Activated B cell treated with CpG ODN at 0.5 μM for 24 hours (primary cell): ENCODE measurements around the gene ANO1. TPM values are rescaled to one million over a fixed set of nuclear protein-coding genes. Genes with fewer than 3 reads are reported as not detected.
"Not testable (repeated sequence)": the region's sequence is repeated elsewhere in the genome, so short reads cannot be mapped to it uniquely, and the experiment has no call there.

ENCODE experiments used
- ATAC-seq: fragments of 200-7000 bp; cut with Tn5 transposase; one replicate; pipeline ENCODE4 v1.10.0; 2021; ENCODE audit warnings: low read depth, mild to moderate bottlenecking, moderate library complexity
- CTCF ChIA-PET: fragments of 350-600 bp; sonication (Branson Sonifier 250); formaldehyde crosslinking; loops from one replicate; lab custom pipeline; 2021; ENCODE audit warnings: antibody characterized with exemption; lab: Charles Lee
- POLR2A ChIA-PET: fragments of 350-600 bp; sonication (Branson Sonifier 250); formaldehyde crosslinking; loops from one replicate; lab custom pipeline; 2021; ENCODE audit warnings: antibody characterized with exemption; lab: Charles Lee
- DNase-seq: peaks from one replicate; pipeline ENCODE4 v3.0.0; 2022
- H3K27ac Mint-ChIP-seq: one replicate; pipeline ENCODE4 v1.8.0; 2020; ENCODE audit warnings: mixed read lengths
- H3K27me3 Mint-ChIP-seq: one replicate; pipeline ENCODE4 v1.8.0; 2021; ENCODE audit warnings: mixed read lengths
- H3K36me3 Mint-ChIP-seq: one replicate; pipeline ENCODE4 v1.8.0; 2021; ENCODE audit warnings: low read depth, mixed read lengths
- H3K4me1 Mint-ChIP-seq: one replicate; pipeline ENCODE4 v1.8.0; 2021; ENCODE audit warnings: mixed read lengths
- H3K4me3 Mint-ChIP-seq: one replicate; pipeline ENCODE4 v1.8.0; 2020; ENCODE audit warnings: mild to moderate bottlenecking, mixed read lengths
- H3K9me3 Mint-ChIP-seq: one replicate; pipeline ENCODE4 v1.8.0; 2020; ENCODE audit warnings: mixed read lengths
- CTCF ChIP-seq: fragments of 200-600 bp; IDR thresholded peaks from one replicate; pipeline ENCODE4 v1.8.0; 2022; ENCODE audit warnings: antibody characterized with exemption, mild to moderate bottlenecking
- intact Hi-C: fragments of 100-400 bp; cut with micrococcal nuclease; formaldehyde crosslinking; loops from one replicate; pipeline ENCODE4 v1.15.1; 2024
- total RNA-seq: library from RNA; stranded (reverse); gene quantifications from 2 replicates; pipeline ENCODE4 v1.2.3, GENCODE V29; 2022

Gene ANO1
- total RNA-seq, 1 donor from 2014 or later, result not detected

- POLR2A ChIA-PET, result no interaction called here
- intact Hi-C loops, result no loop called here
- CTCF ChIA-PET, result interaction anchor here (1.5 kb wide), 1 partner anchor 274 kb away, joined by 4 read pairs; no protein-coding TSS in a partner anchor
- no peaks in the 10 kb centered on the region for H3K9me3 Mint-ChIP-seq
- peaks cover 7% of the 10 kb centered on the region for H3K27me3 Mint-ChIP-seq
- H3K4me1 Mint-ChIP-seq, result peaks cover 3% of the 10 kb centered on the region
- H3K4me3 Mint-ChIP-seq, result no peak overlapping the region
- TF ChIP-seq CTCF, result no peak
- no peak for ATAC-seq
- H3K36me3 Mint-ChIP-seq, result no peaks in the 10 kb centered on the region
- no peak overlapping the region for H3K27ac Mint-ChIP-seq
- DNase-seq, result no peak
Measured at GRCh38 chr11:70192666-70193410, 114.7 kb downstream of the ANO1 start.

GRCh38 chr11:70193411-70194292, 115.5 kb downstream of the ANO1 start:
- intact Hi-C loops, result no loop called here
- POLR2A ChIA-PET, result no interaction called here
- ATAC-seq (no peak), DNase-seq (no peak)
- Mint-ChIP-seq H3K4me1 (peaks cover 3% of the 10 kb centered on the region), H3K27me3 (peaks cover 7% of the 10 kb centered on the region), H3K36me3 (no peaks in the 10 kb centered on the region), H3K9me3 (no peaks in the 10 kb centered on the region), H3K4me3 (no peak overlapping the region), H3K27ac (no peak overlapping the region)
- no peak for TF ChIP-seq CTCF
- CTCF ChIA-PET, result interaction anchor here (1.5 kb wide), 1 partner anchor 275 kb away, joined by 4 read pairs; no protein-coding TSS in a partner anchor

GRCh38 chr11:70194792-70195791, 117.0 kb downstream of the ANO1 start:
- H3K9me3 Mint-ChIP-seq, result no peaks in the 10 kb centered on the region
- ATAC-seq, result no peak
- H3K27me3 Mint-ChIP-seq, result peaks cover 7% of the 10 kb centered on the region

GRCh38 chr11:70200212-70200844, 122.2 kb downstream of the ANO1 start:
- DNase-seq (no peak), ATAC-seq (no peak)
- H3K4me1 Mint-ChIP-seq, result peaks cover 24% of the 10 kb centered on the region
- no peak overlapping the region for H3K4me3 Mint-ChIP-seq
- POLR2A ChIA-PET, result interaction anchor here (0.6 kb wide), 1 partner anchor 70 kb away, joined by 3 read pairs; no protein-coding TSS in a partner anchor
- peaks cover 12% of the 10 kb centered on the region for H3K36me3 Mint-ChIP-seq
- TF ChIP-seq CTCF, result no peak
- no peak overlapping the region for H3K27ac Mint-ChIP-seq
- intact Hi-C loops, result loop anchor here (5.0 kb wide), 2 partner anchors 197 to 903 kb away; partner anchors contain the start of gene CTTN
- H3K27me3 Mint-ChIP-seq, result peaks cover 2% of the 10 kb centered on the region
- CTCF ChIA-PET, result no interaction called here
- H3K9me3 Mint-ChIP-seq, result no peaks in the 10 kb centered on the region

More at GRCh38 chr11:70194792-70195791, 117.0 kb downstream of the ANO1 start:
- TF ChIP-seq CTCF, result no peak
- Mint-ChIP-seq H3K36me3 (no peaks in the 10 kb centered on the region), H3K4me3 (no peak overlapping the region), H3K27ac (no peak overlapping the region), H3K4me1 (peaks cover 3% of the 10 kb centered on the region)
- CTCF ChIA-PET, result interaction anchor here (1.2 to 1.3 kb wide), 3 partner anchors 10 to 23 kb away, joined by 3 to 4 read pairs (median 3); no protein-coding TSS in a partner anchor
- intact Hi-C loops, result no loop called here
- POLR2A ChIA-PET, result no interaction called here
- no peak for DNase-seq

- H3K4me3 Mint-ChIP-seq, POLR2A ChIA-PET, CTCF ChIA-PET, H3K9me3 Mint-ChIP-seq, H3K27ac Mint-ChIP-seq, ATAC-seq, H3K27me3 Mint-ChIP-seq, DNase-seq: not testable (repeated sequence)
- H3K4me1 Mint-ChIP-seq, result peaks cover 29% of the 10 kb centered on the region
- intact Hi-C loops, result loop anchor here (5.0 kb wide), 2 partner anchors 196 to 904 kb away; partner anchors contain the start of gene CTTN
- peaks cover 19% of the 10 kb centered on the region for H3K36me3 Mint-ChIP-seq
Measured at GRCh38 chr11:70201047-70201446, 122.9 kb downstream of the ANO1 start.
